GM19452 (cell line): ENCODE measurements around the gene HOMEZ.

Experiments
- ATAC-seq: cut with Tn5 transposase; IDR thresholded peaks from one replicate; pipeline ENCODE4 v1.9.1; 2021; ENCODE audit not compliant: unreplicated experiment

Gene HOMEZ

GRCh38 chr14:23308721-23309445, 23.0 kb upstream of the HOMEZ start:
- ATAC-seq, result no peak

- no peak for ATAC-seq
Measured at GRCh38 chr14:23307687-23308644, 22.0 kb upstream of the HOMEZ start.

GRCh38 chr14:23307146-23307530, 21.2 kb upstream of the HOMEZ start:
- ATAC-seq, result no peak

- ATAC-seq, result no peak
Measured at GRCh38 chr14:23306412-23307145, 20.6 kb upstream of the HOMEZ start, which contains the start of gene BCL2L2. Gene BCL2L2 (plus strand): TSS chr14:23306833. CDS start chr14:23307768, 935 bp downstream.

- peak; percentile 31 for ATAC-seq
Measured at GRCh38 chr14:23302290-23303225, 16.6 kb upstream of the HOMEZ start, which contains the start of gene PPP1R3E. Gene PPP1R3E (minus strand): TSS chr14:23302859. CDS start chr14:23302576, 283 bp downstream.

- ATAC-seq, result peak; percentile 8
Measured at GRCh38 chr14:23301969-23302289, 16.0 kb upstream of the HOMEZ start.

- peak; percentile 73 for ATAC-seq
Measured at GRCh38 chr14:23301288-23301968, 15.5 kb upstream of the HOMEZ start.

GRCh38 chr14:23300687-23301223, 14.8 kb upstream of the HOMEZ start:
- no peak for ATAC-seq

GRCh38 chr14:23299986-23300686, 14.2 kb upstream of the HOMEZ start:
- ATAC-seq, result no peak

- ATAC-seq, result no peak
Measured at GRCh38 chr14:23299211-23299957, 13.5 kb upstream of the HOMEZ start.

- ATAC-seq, result no peak
Measured at GRCh38 chr14:23297611-23298277, 11.8 kb upstream of the HOMEZ start.

GRCh38 chr14:23297096-23297495, 11.2 kb upstream of the HOMEZ start:
- ATAC-seq, result no peak

GRCh38 chr14:23296012-23296777, 10.3 kb upstream of the HOMEZ start:
- no peak for ATAC-seq

GRCh38 chr14:23294734-23295561, 9.0 kb upstream of the HOMEZ start:
- ATAC-seq, result no peak

- no peak for ATAC-seq
Measured at GRCh38 chr14:23286902-23287479, 1.1 kb upstream of the HOMEZ start.
